Measurements from ENCODE around the gene LPP.

- TF ChIP-seq CTCF (IDR thresholded peaks at IDR 0.05; ENCODE audit: low read length) (no peak), EZH2 (IDR thresholded peaks at IDR 0.05; ENCODE audit: borderline replicate concordance, low read length) (no peak)
Observed at GRCh38 chr3:188261011-188261410, 107.1 kb downstream of the LPP start.
